Fibroblast of lung (primary cell): Measurements from ENCODE around the gene PLA2G3.

ENCODE experiments used
- CTCF ChIP-seq, 2 donors: IDR thresholded peaks in 1 of 2; conservative IDR thresholded peaks in 1 of 2; 1 replicate in 1 of 2; 2 replicates in 1 of 2; pipeline ENCODE4 v1.5.1; 2011 to 2012; ENCODE audit warnings: low read length in 2 of 2, control low read depth in 1 of 2, inconsistent platforms in 1 of 2, low read depth in 1 of 2, mild to moderate bottlenecking in 1 of 2
- EZH2 ChIP-seq: IDR thresholded peaks from 2 replicates; pipeline ENCODE4 v1.5.1; 2012; ENCODE audit warnings: low read length, control low read depth, mild to moderate bottlenecking; ENCODE audit errors: missing control alignments

GRCh38 chr22:31085928-31086327 is 54.4 kb downstream of the PLA2G3 start:
- TF ChIP-seq CTCF (conservative IDR thresholded peaks at IDR 0.05 in 1 of 2, IDR thresholded peaks at IDR 0.05 in 1 of 2; ENCODE audit: low read depth in 1 of 2, low read length in 2 of 2) (no peak), EZH2 (no peak)
